Liver (tissue), 9 donors: ENCODE measurements around the gene MAN2A2. TPM values are rescaled to one million over a fixed set of nuclear protein-coding genes. Genes with fewer than 3 reads are reported as not detected.

Experiments
- DNase-seq: peaks from one replicate; pipeline ENCODE4 v3.0.0-alpha.2; 2017; ENCODE audit warnings: low spot score
- H3K27ac ChIP-seq, 2 donors: one replicate each; pipeline ENCODE4 v1.7.0; 2013; ENCODE audit warnings: inconsistent platforms in 2 of 2, low read length in 2 of 2, control low read depth in 1 of 2, low read depth in 1 of 2, mild to moderate bottlenecking in 1 of 2
- H3K27me3 ChIP-seq, 4 donors: one replicate each; pipeline versions ENCODE4 v1.6.1 to v1.7.0; 2013; ENCODE audit warnings: low read length in 3 of 4, inconsistent platforms in 1 of 4, mild to moderate bottlenecking in 1 of 4, moderate library complexity in 1 of 4; ENCODE audit not compliant: control insufficient read depth in 4 of 4, insufficient read depth in 4 of 4
- H3K36me3 ChIP-seq, 4 donors: one replicate each; pipeline versions ENCODE4 v1.6.1 to v1.7.0; 2013; ENCODE audit warnings: low read length in 3 of 4, mild to moderate bottlenecking in 3 of 4, low read depth in 1 of 4, moderate library complexity in 1 of 4; ENCODE audit not compliant: control insufficient read depth in 4 of 4, insufficient read depth in 3 of 4
- H3K4me1 ChIP-seq, 4 donors: one replicate each; pipeline versions ENCODE4 v1.6.1 to v1.7.0; 2013; ENCODE audit warnings: low read length in 3 of 4, mild to moderate bottlenecking in 3 of 4, moderate library complexity in 1 of 4; ENCODE audit not compliant: control insufficient read depth in 4 of 4, insufficient read depth in 4 of 4
- H3K4me3 ChIP-seq, 3 donors: one replicate each; pipeline versions ENCODE4 v1.6.1 to v1.7.0; 2013; ENCODE audit warnings: low read length in 3 of 3, control low read depth in 1 of 3, low read depth in 1 of 3, mild to moderate bottlenecking in 1 of 3
- H3K9ac ChIP-seq, 2 donors: one replicate each; pipeline ENCODE4 v1.7.0; 2013; ENCODE audit warnings: low read length in 2 of 2, mild to moderate bottlenecking in 2 of 2, moderate library complexity in 2 of 2, control low read depth in 1 of 2, low read depth in 1 of 2
- H3K9me3 ChIP-seq, 4 donors: one replicate each; pipeline versions ENCODE4 v1.6.1 to v1.7.0; 2013; ENCODE audit warnings: low read length in 3 of 4; ENCODE audit not compliant: control insufficient read depth in 4 of 4
- EGR1 ChIP-seq, 2 donors: IDR thresholded peaks; 2 replicates each; pipeline ENCODE4 v1.6.1; 2016 to 2018; ENCODE audit warnings: antibody characterized with exemption in 2 of 2, low read depth in 2 of 2
- FOXA1 ChIP-seq: IDR thresholded peaks from 2 replicates; pipeline ENCODE4 v1.6.1; 2016; ENCODE audit warnings: antibody characterized with exemption
- FOXA2 ChIP-seq: IDR thresholded peaks from 2 replicates; pipeline ENCODE4 v1.6.1; 2016; ENCODE audit warnings: antibody characterized with exemption
- GABPA ChIP-seq, 2 donors: IDR thresholded peaks in 1 of 2; conservative IDR thresholded peaks in 1 of 2; 2 replicates each; pipeline ENCODE4 v1.6.1; 2016; ENCODE audit warnings: antibody characterized with exemption in 2 of 2, mild to moderate bottlenecking in 1 of 2, moderate library complexity in 1 of 2
- HNF4A ChIP-seq, 2 donors: conservative IDR thresholded peaks; 2 replicates each; pipeline ENCODE4 v1.6.1; 2016; ENCODE audit warnings: antibody characterized with exemption in 2 of 2, mild to moderate bottlenecking in 2 of 2
- JUND ChIP-seq, 2 donors: IDR thresholded peaks; 2 replicates each; pipeline ENCODE4 v1.6.1; 2016; ENCODE audit warnings: antibody characterized with exemption in 2 of 2
- NR2F2 ChIP-seq: IDR thresholded peaks from 2 replicates; pipeline ENCODE4 v1.6.1; 2016; ENCODE audit warnings: antibody characterized with exemption
- RAD21 ChIP-seq, 2 donors: IDR thresholded peaks; 2 replicates each; pipeline ENCODE4 v1.6.1; 2016; ENCODE audit warnings: antibody characterized with exemption in 2 of 2, mild to moderate bottlenecking in 2 of 2
- RXRA ChIP-seq, 2 donors: IDR thresholded peaks; 2 replicates each; pipeline ENCODE4 v1.6.1; 2017 to 2018; ENCODE audit warnings: antibody characterized with exemption in 2 of 2, mild to moderate bottlenecking in 1 of 2
- SP1 ChIP-seq: IDR thresholded peaks from 2 replicates; pipeline ENCODE4 v1.6.1; 2018; ENCODE audit warnings: antibody characterized with exemption, mild to moderate bottlenecking
- TAF1 ChIP-seq: conservative IDR thresholded peaks from 2 replicates; pipeline ENCODE4 v1.6.1; 2016; ENCODE audit warnings: antibody characterized with exemption, mild to moderate bottlenecking
- YY1 ChIP-seq: IDR thresholded peaks from 2 replicates; pipeline ENCODE4 v1.6.1; 2016; ENCODE audit warnings: antibody characterized with exemption, mild to moderate bottlenecking
- WGBS: extraction: QIAGEN DNeasy Blood & Tissue Kit; methylation state at CpG from one replicate; pipeline ENCODE4 v1.1.7; 2013; 5-methylcytosine and 5-hydroxymethylcytosine counted together
- polyA plus RNA-seq, 2 donors: library from polyadenylated mRNA; stranded (reverse) in 1 of 2; unstranded in 1 of 2; fragments of 200-250 nt in 1 of 2; fragments of >200 nt in 1 of 2; fragmentation: Nextera tagmentation in 1 of 2; extraction: Ambion mirVana in 1 of 2; gene quantifications; one replicate each; pipeline versions ENCODE4 v1.2.1 to v1.2.3, GENCODE V29; 2013 to 2015
- total RNA-seq, 2 donors: library from RNA; depleted of rRNA; stranded (reverse); fragments of >200 nt; gene quantifications; one replicate each; pipeline ENCODE4 v1.2.3, GENCODE V29; 2014
- TF ChIP-seq, protein P1 (sequence below): fragments of 150-350 bp; IDR thresholded peaks from 2 replicates; pipeline ENCODE4 v1.5.1; 2017; ENCODE audit warnings: improper control_type of control experiment, low read depth, low read length; ENCODE audit not compliant: missing input control
- TF ChIP-seq, protein P2 (sequence below): IDR thresholded peaks from 2 replicates; pipeline ENCODE4 v1.6.1; 2016; ENCODE audit warnings: antibody characterized with exemption
- TF ChIP-seq, protein P3 (sequence below): IDR thresholded peaks from 2 replicates; pipeline ENCODE4 v1.6.1; 2016; ENCODE audit warnings: antibody characterized with exemption
- TF ChIP-seq, protein P4 (sequence below): IDR thresholded peaks from 2 replicates; pipeline ENCODE4 v1.6.1; 2016; ENCODE audit warnings: antibody characterized with exemption
- donor health status: healthy.
- donor health status: healthy.
- donor health status: healthy.
- donor health status: healthy.
- donor health status: healthy.

The MAN2A2 gene
- total and polyA plus RNA-seq, 4 donors = 17.3 to 111 (median 50.9) TPM

DNA sequence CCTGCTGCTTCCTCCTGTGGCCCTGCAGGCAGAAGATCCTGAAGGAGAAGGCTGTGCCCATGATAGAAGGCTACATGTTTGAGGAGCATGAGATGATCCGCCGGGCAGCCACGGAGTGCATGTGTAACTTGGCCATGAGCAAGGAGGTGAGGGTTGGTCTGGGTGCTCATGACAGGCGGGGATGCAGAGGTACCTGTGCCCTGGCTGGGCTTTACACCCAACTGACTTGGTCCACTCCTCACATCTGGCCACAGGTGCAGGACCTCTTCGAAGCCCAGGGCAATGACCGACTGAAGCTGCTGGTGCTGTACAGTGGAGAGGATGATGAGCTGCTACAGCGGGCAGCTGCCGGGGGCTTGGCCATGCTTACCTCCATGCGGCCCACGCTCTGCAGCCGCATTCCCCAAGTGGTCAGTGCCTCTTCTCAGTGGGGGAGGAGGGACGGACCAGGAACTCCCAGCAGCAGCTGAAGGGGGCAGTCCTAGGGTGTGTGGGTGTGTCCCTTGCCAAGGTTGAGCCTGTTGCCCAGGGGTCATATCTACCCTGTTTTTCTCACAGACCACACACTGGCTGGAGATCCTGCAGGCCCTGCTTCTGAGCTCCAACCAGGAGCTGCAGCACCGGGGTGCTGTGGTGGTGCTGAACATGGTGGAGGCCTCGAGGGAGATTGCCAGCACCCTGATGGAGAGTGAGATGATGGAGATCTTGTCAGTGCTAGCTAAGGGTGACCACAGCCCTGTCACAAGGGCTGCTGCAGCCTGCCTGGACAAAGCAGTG lies 50.0 kb downstream of the MAN2A2 start:
- TF ChIP-seq RAD21 (IDR thresholded peaks at IDR 0.05) (no peak), EGR1 (IDR thresholded peaks at IDR 0.05; ENCODE audit: low read depth in 2 of 2) (no peak), HNF4A (conservative IDR thresholded peaks at IDR 0.05) (no peak), SP1 (no peak), JUND (IDR thresholded peaks at IDR 0.05) (no peak), YY1 (no peak), FOXA1 (no peak)
- TF ChIP-seq, protein P1, sequence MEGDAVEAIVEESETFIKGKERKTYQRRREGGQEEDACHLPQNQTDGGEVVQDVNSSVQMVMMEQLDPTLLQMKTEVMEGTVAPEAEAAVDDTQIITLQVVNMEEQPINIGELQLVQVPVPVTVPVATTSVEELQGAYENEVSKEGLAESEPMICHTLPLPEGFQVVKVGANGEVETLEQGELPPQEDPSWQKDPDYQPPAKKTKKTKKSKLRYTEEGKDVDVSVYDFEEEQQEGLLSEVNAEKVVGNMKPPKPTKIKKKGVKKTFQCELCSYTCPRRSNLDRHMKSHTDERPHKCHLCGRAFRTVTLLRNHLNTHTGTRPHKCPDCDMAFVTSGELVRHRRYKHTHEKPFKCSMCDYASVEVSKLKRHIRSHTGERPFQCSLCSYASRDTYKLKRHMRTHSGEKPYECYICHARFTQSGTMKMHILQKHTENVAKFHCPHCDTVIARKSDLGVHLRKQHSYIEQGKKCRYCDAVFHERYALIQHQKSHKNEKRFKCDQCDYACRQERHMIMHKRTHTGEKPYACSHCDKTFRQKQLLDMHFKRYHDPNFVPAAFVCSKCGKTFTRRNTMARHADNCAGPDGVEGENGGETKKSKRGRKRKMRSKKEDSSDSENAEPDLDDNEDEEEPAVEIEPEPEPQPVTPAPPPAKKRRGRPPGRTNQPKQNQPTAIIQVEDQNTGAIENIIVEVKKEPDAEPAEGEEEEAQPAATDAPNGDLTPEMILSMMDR = no peak
- TF ChIP-seq, protein P2, sequence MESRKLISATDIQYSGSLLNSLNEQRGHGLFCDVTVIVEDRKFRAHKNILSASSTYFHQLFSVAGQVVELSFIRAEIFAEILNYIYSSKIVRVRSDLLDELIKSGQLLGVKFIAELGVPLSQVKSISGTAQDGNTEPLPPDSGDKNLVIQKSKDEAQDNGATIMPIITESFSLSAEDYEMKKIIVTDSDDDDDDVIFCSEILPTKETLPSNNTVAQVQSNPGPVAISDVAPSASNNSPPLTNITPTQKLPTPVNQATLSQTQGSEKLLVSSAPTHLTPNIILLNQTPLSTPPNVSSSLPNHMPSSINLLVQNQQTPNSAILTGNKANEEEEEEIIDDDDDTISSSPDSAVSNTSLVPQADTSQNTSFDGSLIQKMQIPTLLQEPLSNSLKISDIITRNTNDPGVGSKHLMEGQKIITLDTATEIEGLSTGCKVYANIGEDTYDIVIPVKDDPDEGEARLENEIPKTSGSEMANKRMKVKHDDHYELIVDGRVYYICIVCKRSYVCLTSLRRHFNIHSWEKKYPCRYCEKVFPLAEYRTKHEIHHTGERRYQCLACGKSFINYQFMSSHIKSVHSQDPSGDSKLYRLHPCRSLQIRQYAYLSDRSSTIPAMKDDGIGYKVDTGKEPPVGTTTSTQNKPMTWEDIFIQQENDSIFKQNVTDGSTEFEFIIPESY = no peak
- no peaks in the 10 kb centered on the region for H3K9me3 ChIP-seq
- H3K9ac ChIP-seq = no peak overlapping the region
- H3K27me3 ChIP-seq = no peaks in the 10 kb centered on the region
- peaks cover 12 to 49% (median 17%) of the 10 kb centered on the region in 4 donors for H3K36me3 ChIP-seq
- H3K4me1 ChIP-seq = peaks cover 7 to 22% (median 16%) of the 10 kb centered on the region in 4 donors
- no peak overlapping the region for H3K27ac ChIP-seq
- 97% methylated on average over 14 of the region's 14 CpGs for WGBS
- no peak overlapping the region for H3K4me3 ChIP-seq
- no peak for DNase-seq

DNA sequence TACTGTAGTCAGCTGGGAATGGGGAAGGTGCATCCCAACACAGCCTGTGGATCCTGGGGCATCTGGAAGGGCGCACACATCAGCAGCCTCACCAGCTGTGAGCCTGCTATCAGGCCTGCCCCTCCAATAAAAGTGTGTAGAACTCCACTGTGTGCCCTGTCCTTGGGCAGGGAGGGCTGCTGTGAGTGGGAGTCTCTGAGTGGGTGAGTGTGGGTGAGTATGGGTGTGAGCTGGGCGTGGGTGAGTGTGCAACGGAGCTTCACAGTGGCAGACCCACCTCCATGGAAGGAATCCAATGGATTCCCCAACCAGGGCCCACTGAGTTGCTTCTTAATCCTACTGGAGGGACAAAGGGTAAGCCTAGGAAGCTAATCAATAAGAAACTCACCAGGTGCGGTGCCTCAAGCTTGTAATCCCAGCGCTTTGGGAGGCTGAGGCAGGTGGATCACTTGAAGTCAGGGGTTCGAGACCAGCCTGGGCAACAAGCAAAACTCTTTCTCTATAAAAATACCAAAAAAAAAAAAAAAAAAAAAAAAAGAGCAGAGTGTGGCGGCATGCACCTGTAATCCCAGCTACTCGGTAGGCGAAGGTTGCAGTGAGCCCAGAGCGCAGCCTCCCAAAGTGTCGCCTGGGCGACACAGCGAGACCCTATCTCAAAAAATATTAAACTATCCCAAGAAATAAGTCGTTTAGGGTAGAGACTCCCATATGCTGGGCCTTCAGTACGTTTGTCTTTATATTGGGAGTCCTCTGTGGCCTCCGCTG lies 51.0 kb downstream of the MAN2A2 start:
- peak overlapping the region in 1 of 3 donors; percentile 88 for H3K4me3 ChIP-seq
- TF ChIP-seq FOXA2 = no peak
- TF ChIP-seq, protein P1 = no peak
- TF ChIP-seq, protein P3, sequence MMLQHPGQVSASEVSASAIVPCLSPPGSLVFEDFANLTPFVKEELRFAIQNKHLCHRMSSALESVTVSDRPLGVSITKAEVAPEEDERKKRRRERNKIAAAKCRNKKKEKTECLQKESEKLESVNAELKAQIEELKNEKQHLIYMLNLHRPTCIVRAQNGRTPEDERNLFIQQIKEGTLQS = no peak
- TF ChIP-seq, protein P4, sequence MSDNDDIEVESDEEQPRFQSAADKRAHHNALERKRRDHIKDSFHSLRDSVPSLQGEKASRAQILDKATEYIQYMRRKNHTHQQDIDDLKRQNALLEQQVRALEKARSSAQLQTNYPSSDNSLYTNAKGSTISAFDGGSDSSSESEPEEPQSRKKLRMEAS = no peak
- TF ChIP-seq NR2F2 = no peak
- TF ChIP-seq EGR1 (IDR thresholded peaks at IDR 0.05; ENCODE audit: low read depth in 2 of 2) = no peak
- no peak for TF ChIP-seq FOXA1
- TF ChIP-seq SP1 = no peak
- TF ChIP-seq JUND (IDR thresholded peaks at IDR 0.05) = no peak
- TF ChIP-seq RAD21 (IDR thresholded peaks at IDR 0.05) = no peak
- no peak for TF ChIP-seq GABPA (IDR thresholded peaks at IDR 0.05 in 1 of 2, conservative IDR thresholded peaks at IDR 0.05 in 1 of 2)
- TF ChIP-seq RXRA (IDR thresholded peaks at IDR 0.05) = no peak
- no peak for TF ChIP-seq YY1
- TF ChIP-seq HNF4A (conservative IDR thresholded peaks at IDR 0.05) = no peak
- no peak for TF ChIP-seq TAF1
- H3K4me1 ChIP-seq = peaks cover 7 to 22% (median 16%) of the 10 kb centered on the region in 4 donors
- peaks cover 5 to 42% (median 17%) of the 10 kb centered on the region in 4 donors for H3K36me3 ChIP-seq
- WGBS = 77% methylated on average over 16 of the region's 16 CpGs
- no peak overlapping the region for H3K9ac ChIP-seq
- DNase-seq = no peak
- no peaks in the 10 kb centered on the region for H3K27me3 ChIP-seq
- no peaks in the 10 kb centered on the region for H3K9me3 ChIP-seq
- H3K27ac ChIP-seq = peak overlapping the region; percentile 94 to 96
